GM18873 (cell line): ENCODE results near the gene KRT78.

Source experiments
- ATAC-seq: cut with Tn5 transposase; IDR thresholded peaks from one replicate; pipeline ENCODE4 v1.9.1; 2021; ENCODE audit warnings: mild to moderate bottlenecking, moderate library complexity, moderate number of reproducible peaks; ENCODE audit not compliant: unreplicated experiment, low FRiP score

KRT78 gene

DNA sequence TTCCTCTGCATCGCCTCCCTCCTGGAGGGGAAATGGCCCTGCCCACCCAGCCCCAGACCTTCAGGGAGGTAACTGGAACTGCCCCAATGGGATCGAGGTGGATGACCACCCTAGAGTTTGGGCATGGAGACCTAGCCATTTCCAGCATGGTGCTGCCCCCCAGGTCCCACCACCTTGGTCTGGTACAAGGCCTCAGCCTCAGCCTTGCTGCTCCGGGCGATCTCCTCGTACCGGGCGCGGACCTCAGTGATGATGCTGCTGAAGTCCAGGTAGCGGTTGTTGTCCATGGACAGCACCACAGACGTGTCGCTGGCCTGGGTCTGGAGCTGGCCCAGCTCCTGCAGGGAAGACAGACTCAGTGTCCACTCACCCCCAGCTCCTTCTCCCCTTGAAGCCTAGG, 4.4 kb downstream of the KRT78 start:
- no peak for ATAC-seq

DNA sequence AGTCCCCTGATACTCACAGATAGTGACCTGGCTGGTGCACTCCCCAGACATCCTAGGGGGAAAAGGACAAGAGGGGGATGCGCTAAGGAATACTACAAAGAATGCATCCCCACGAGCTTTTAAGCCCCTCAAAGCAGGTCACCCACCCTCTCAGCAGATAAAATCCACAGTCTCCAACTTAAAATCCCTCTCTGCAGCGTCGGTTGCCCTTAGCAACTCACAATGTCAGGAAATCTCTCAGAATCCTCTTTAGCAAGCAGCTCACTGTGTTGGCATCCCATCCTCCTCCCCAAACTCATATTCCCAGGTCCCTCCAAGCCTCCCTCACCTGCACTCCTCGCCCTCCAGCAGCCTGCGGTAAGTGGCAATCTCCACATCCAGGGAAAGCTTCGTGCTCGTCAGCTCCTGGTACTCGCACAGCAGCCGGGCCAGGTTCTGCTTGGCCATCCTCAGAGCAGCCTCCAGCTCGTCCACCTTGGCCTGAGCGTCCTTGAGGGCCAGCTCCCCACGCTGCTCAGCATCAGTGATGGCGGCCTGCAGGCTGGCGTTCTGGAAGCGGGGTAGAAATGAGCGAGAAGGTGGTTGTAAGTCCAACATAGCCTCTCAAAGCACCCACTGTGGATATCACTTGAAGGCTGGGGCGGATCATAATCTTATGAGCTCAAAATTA, 9.2 kb downstream of the KRT78 start:
- no peak for ATAC-seq

GRCh38 chr12:52838609-52839435, 10.0 kb downstream of the KRT78 start:
- ATAC-seq = no peak

- ATAC-seq = no peak
These were observed 10.8 kb downstream of the KRT78 start for GRCh38 chr12:52837781-52838608.

DNA sequence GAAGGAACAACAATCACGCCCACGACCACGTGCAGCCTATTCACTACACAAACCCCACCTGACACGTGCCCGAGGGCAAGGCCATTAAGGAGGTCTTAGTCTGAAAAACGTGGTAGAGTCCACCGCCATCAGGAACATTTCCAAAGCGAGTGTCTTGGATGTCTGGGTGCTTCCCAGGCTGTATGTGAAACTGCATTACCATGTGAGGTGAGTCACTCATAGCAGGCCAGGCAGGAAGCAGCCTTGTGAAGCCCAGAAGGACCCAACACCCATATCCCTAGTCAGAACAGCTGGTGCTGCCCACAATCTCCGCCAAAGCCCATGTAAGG, 11.4 kb downstream of the KRT78 start:
- ATAC-seq = no peak

DNA sequence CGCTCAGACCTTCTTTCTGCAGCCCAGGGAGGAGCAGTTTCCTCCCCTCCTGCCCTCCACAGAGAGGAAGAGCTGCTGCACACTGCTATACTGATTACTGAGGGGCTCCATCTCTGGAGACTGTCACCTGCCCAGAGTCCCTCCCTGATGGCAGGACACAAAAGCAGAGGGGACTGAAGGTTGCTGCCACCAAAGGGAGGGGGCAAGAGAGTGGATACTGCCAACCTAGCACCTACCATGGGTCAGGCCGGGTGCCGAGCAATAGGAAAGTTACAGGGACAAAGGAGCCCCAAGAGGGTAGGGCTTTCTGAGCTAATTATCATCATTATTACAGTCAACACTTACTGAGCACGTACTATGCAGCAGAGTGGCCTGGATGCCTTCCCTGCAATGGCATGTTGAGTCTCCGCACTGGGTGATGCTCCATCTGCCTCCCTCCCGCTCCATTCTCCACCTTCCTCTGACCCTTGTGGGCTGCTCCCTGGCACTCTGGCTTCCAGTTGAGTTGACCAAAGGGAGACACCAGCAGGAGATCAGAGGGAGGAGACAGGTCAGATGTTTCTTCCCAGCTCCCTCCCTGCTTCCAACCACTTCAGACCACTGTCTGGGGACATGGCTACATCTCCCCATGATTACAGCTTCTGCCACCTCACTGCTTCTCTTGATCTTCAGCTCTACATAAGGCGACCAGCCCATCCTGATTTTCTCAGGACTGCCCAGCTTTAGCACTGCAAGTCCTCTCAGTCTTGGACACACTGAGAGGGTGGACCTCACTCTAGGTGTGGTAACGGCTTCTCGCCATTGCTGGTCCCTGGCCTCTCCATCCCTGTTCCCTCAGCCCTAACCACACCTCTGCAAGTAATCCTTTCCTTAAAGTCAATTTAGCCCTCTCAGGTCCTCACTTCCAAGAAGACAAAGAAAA, 12.0 kb downstream of the KRT78 start:
- ATAC-seq = no peak

DNA sequence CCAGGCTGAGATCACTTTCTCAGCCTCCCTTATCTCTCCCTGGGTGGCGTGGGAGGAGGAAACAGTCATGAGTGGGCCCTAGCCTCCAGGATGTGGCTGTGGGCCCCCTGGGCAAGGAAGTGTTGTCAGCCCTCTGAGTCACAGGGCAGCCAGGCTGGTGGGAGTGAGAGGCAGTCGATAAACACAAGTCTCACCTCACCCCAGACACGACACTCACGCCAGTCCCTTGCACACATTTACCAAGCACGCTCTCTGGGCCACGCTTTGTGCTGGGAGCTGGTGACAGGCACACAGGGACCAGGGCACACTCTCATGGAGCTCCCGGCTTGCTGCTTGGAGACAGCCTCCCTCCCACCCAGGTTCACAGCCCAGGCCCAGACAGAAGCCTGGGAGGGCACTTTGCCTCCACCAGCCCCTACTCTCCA, 12.7 kb downstream of the KRT78 start:
- no peak for ATAC-seq

DNA sequence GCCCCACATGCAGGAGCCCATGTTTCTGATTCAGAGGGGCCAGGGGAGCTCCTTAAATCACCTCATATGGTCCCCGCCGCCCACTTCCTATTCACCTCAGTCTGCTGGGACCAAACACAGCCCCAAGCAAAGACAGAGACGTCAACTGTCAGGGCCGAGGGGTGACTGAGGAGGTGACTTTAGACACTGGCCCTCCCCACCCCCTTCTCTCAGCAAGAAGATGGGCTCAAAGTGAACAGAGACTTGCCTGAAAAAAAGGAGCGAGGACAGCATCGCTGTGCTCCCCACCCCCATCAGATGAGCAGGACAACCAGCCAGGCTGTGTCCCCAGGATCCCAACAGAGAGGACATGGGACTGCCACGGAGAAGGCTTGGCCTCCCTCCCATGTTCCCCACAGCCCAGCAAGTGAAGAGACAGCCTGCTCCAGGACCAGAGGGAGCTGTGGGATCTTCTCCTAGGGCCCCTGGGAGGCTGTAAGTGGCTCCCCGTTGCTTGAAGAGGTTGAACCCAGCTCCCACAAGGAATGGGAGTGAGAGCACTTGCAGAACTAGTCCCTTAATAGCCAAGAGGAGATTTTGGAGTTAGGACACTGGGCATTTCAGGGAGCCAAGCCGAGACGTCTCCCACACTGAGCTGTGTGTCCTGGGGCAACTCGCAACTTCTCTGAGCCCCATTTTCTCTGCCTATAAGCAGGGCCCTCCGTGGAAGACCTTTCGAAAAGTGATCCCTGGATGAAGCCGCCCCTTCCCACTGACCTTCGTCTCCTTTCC, 13.3 kb downstream of the KRT78 start:
- ATAC-seq = no peak

DNA sequence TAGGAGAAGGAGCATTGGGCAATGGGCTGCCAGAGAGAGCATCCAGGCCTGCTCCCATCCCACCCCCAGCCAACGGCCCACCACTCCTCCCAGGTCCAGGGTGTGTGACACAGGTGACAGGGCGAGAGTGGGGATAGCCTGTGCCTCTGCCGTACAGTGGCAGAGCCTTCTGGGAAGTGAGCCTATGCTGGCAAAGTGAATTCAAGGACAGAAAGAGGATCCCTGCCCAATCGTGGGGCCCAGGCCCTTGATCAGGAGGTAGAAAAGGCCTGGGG, 14.1 kb downstream of the KRT78 start:
- ATAC-seq = no peak

DNA sequence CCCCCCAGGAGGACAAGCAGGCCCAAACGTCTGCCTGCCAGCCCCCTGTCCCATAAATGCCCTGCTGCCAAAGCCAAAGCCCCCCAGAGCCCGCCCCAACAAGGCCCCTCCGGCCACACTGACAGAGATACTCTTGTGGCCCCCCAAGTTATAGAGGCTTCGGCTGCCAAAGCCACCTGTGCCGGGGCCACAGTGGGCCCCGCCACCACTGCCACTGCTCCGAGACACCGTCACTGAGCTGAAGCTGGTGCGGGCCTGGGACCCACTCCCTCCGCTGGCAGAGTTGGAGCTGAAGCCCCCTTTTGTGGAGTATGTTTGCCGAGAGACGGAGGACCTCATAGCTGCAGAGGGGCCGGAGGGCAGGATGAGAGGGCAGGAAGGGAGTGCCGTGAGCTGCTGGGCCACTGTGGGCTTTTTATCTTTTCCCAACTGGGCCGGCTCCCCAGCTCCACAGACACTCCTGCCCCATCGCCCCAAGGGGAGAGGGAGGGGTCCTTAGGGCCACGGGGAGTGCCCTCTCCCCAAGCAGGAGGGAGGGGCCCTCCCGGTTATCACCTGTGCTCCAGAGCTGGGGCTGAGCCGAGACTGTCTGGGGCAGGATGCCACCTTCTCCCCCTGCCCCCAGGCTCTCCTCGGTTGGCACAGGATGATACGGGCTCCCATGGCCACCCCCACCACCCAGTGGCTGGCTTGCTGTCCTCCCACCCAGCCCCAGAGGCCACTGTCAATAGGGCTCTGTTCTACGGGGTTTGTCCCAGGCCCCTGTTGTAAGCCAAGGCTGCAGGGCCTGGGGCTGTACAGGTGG, 14.7 kb downstream of the KRT78 start, which contains the start of gene KRT79:
Gene KRT79 (minus strand): TSS at position 390 of the 805 bp plus-strand sequence. CDS start 51 bp downstream, at position 339.
- no peak for ATAC-seq

- no peak for ATAC-seq
These were observed 15.5 kb downstream of the KRT78 start for GRCh38 chr12:52832985-52833905.

- no peak for ATAC-seq
These were observed 16.3 kb downstream of the KRT78 start for GRCh38 chr12:52832451-52832850.

DNA sequence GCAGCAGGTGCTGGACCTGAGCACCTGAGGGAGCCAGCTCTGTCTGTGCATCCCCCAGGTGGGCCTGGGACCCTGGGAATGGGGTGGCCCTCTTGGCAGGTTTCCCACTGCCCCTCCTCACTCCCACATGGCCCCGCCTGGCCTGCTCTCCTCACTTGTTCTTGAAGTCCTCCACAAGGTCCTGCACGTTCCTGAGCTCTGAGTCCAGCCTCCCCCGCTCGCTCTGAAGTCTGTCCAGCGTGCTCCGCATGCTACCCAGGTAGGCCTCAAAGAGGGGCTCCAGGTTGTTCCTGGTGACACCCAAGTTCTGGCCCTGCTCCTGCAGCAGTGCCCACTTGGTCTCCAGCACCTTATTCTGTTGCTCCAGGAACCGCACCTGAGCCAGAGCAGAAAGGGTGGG, 17.5 kb downstream of the KRT78 start:
- no peak for ATAC-seq

DNA sequence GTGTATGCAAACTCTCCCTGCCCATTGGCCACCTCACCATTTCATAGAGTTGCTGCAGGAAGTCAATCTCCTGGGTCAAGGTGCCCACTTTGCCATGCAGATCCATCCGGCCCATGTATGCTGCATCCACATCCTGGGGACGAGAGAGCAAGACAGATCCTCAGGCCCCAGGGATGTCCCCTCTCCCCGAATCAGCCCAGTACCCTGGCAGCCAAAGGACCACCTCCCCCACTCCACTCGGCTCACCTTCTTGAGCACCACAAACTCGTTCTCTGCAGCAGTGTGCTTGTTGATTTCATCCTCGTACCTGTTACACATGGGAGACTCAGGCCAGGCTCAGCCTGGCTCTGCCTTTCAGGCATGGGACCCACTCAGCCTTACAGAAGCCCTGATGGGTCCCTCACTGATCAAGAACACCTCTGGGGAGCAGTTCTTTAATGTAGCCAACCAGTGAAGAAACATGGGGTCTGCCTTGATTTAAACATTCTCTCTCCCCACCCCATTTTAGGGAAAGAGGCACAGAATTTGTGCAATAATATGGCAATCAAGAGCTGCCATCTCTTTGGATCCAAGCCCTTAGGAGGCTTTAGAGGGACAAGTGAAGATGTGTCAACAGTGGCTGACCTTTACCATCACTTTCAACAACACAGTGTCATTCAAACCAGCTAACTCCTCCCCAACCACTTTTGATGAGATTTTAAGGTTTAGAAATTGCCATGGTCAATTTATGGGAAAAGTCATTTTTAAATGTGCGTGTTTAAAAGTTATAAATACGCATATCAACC, 18.6 kb downstream of the KRT78 start:
- no peak for ATAC-seq

DNA sequence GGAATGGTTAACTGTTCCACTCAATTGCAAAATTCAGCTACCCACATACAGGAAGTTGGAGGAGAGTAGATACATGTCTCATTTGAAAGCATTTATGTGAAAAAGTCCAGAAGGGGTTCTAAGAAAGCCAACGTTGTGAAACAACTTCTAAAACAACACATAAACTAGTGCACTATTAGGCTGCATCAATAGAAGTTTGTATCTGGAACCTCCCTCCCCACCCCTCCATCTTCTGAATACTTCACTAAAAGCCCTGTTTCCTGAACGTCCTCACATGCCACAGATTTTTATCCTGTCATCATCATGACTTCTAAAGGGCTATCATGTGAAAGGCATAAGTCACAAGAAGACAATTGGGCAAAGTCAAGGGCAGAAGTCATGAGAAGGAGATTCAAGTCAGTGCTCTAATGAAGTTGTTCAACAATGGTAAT, 20.2 kb downstream of the KRT78 start:
- ATAC-seq = no peak

GRCh38 chr12:52828156-52828555, 20.6 kb downstream of the KRT78 start:
- no peak for ATAC-seq

GRCh38 chr12:52827499-52828090, 21.2 kb downstream of the KRT78 start:
- no peak for ATAC-seq
